Pulmonary artery endothelial cell (primary cell): ENCODE results near the gene ELOVL5. TPM values are rescaled to one million over a fixed set of nuclear protein-coding genes. Genes with fewer than 3 reads are reported as not detected.

Experiments used
- DNase-seq: peaks from one replicate; pipeline ENCODE4 v3.0.0-alpha.2; 2011; ENCODE audit warnings: low read depth, low spot score
- total RNA-seq: library from RNA; depleted of rRNA; stranded (reverse); fragments of >200 nt; gene quantifications from 2 replicates; pipeline ENCODE4 v1.2.3, GENCODE V29; 2014

Gene ELOVL5
- total RNA-seq, 1 donor from 2014 or later, result 93.4 TPM

DNA sequence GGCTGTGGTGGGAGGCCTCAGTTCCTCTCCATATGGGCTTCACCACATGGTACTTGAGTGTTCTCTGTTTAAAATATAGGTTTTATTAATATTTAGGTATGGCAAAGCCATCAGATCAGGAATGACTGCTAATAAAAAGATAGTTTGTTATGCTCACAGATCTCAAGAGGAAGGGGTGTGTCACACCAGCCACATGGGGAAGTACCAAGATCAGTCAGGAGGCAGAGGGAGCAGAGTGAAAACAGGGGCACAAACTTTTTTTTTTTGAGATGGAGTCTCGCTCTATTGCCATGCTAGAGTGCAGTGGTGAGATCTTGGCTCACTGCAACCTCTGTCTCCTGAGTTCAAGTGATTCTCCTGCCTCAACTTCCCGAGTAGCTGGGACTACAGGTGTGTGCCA lies 108.0 kb downstream of the ELOVL5 start:
- DNase-seq, result no peak

- DNase-seq, result no peak
These were observed 108.6 kb downstream of the ELOVL5 start for GRCh38 chr6:53240139-53240538.

DNA sequence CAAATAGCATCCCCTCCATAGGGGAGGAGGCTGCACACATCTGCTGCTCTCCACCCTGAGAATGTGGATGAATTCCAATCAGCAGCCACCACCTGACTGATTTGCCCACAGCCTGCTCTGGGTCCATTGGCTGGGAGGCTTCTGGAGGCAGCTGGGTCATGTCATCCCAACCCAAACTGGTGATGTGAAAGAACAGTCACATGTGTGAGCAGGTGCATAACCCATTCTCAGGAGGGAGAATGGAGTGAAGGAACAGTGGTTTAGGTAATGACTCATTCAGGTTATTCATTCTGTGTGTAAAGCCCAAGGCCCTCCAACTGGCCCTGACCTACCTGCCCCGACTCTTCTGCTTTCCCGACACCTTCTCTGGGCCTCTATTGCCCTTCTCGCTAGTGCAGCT lies 109.2 kb downstream of the ELOVL5 start:
- DNase-seq, result no peak

- no peak for DNase-seq
These were observed 110.4 kb downstream of the ELOVL5 start for GRCh38 chr6:53238311-53238710.

- no peak for DNase-seq
These were observed 112.5 kb downstream of the ELOVL5 start for GRCh38 chr6:53236241-53236640.

- no peak for DNase-seq
These were observed 113.2 kb downstream of the ELOVL5 start for GRCh38 chr6:53235508-53235907.

GRCh38 chr6:53233309-53233708 lies 115.4 kb downstream of the ELOVL5 start:
- no peak for DNase-seq

DNA sequence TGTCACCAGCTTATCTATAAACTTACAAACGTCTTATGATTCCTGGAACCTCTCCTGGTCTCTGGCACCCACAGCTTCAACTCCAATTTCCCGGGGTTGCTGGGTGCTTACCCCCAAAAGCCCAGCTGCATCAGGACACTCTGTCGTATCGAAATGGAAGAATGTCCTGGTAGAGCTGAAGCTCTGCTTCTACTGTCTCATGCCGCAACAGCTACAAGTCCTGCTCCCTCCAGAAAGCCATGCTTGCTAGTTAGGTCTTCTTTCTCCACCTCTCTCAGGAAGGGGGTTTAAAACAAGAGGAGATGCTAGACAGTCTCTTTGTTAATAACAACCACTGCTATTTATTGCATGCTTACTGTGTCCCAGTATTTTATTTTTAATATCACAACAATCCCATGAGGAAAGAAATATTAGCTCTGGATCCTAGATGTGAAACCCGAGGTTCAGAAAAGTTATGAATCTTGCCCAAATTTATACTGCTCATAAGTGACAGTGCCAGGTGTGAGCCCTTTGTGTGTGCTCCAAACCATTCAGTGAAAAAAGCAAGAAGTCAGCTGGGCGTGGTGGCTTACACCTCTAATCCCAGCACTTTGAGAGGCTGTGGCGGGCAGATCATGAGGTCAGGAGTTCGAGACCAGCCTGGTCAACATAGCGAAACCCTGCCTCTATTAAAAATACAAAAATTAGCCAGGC lies 117.8 kb downstream of the ELOVL5 start:
- no peak for DNase-seq

GRCh38 chr6:53227847-53228246 lies 120.9 kb downstream of the ELOVL5 start:
- no peak for DNase-seq

DNA sequence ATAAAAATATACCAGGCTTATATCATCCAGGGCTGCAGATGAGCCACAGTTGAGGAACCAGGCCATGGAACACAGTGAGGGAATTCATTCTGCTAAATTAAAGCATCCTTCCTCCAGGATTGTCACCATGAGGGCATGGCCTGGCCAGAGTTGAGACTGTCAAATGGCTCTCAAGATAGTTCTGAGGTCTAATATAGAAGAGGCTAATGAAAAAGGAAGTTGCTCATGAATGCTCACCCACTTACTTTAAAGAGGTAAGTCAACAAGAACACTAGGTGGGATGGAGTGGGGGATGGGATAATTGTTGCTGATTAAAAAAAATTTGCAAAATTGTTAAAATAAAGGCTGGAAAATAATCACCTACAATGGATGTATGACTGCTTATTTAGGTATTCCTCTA lies 128.1 kb downstream of the ELOVL5 start:
- no peak for DNase-seq

Other genes with a start within 250 kb of the ELOVL5 start
- not detected in 2 replicates for gene GCM1, start 200.1 kb downstream of the ELOVL5 start, total RNA-seq
- gene GCLC, start 196.2 kb upstream of the ELOVL5 start, total RNA-seq, result 17.4 and 20.8 TPM in 2 replicates